HepG2 (cell line): ENCODE data around the gene ABHD12. TPM values are rescaled to one million over a fixed set of nuclear protein-coding genes. Genes with fewer than 3 reads are reported as not detected.
A peak's percentile ranks its signal among the peaks of the same experiment; 100 is the strongest.

Source experiments
- AFF4 ChIP-seq: sonication (generic); formaldehyde crosslinking; IDR thresholded peaks from 2 replicates; pipeline ENCODE4 v1.4.0; 2020; ENCODE audit warnings: missing genetic modification reagents
- CTCF ChIP-seq: sonication (generic); formaldehyde crosslinking; IDR thresholded peaks from 2 replicates; pipeline ENCODE4 v1.5.0; 2020; ENCODE audit warnings: mild to moderate bottlenecking, missing genetic modification reagents, moderate library complexity
- NBN ChIP-seq: fragments of 450-650 bp; conservative IDR thresholded peaks from 2 replicates; pipeline ENCODE4 v1.6.1; 2017
- NCOA5 ChIP-seq: sonication (generic); formaldehyde crosslinking; IDR thresholded peaks from 2 replicates; pipeline ENCODE4 v1.4.0; 2020; ENCODE audit warnings: missing genetic modification reagents
- SP4 ChIP-seq: sonication (generic); formaldehyde crosslinking; IDR thresholded peaks from 2 replicates; pipeline ENCODE4 v1.8.1; 2023; ENCODE audit warnings: mild to moderate bottlenecking, missing genetic modification reagents
- ZFP82 ChIP-seq: sonication (generic); formaldehyde crosslinking; IDR thresholded peaks from 2 replicates; pipeline ENCODE4 v1.5.1; 2020; ENCODE audit warnings: mild to moderate bottlenecking, missing genetic modification reagents, borderline replicate concordance
- ZNF318 ChIP-seq: sonication (generic); formaldehyde crosslinking; IDR thresholded peaks from 2 replicates; pipeline ENCODE4 v1.4.0; 2020; ENCODE audit warnings: mild to moderate bottlenecking, missing genetic modification reagents
- ZNF414 ChIP-seq: sonication (generic); formaldehyde crosslinking; IDR thresholded peaks from 2 replicates; pipeline ENCODE4 v1.5.0; 2020; ENCODE audit warnings: missing genetic modification reagents
- ZNF749 ChIP-seq: sonication (generic); formaldehyde crosslinking; IDR thresholded peaks from 2 replicates; pipeline ENCODE4 v1.8.0; 2022; ENCODE audit warnings: mild to moderate bottlenecking, missing genetic modification reagents, moderate library complexity, borderline replicate concordance
- ZSCAN12 ChIP-seq: sonication (generic); formaldehyde crosslinking; IDR thresholded peaks from 2 replicates; pipeline ENCODE4 v1.9.0; 2021; ENCODE audit warnings: mild to moderate bottlenecking, missing genetic modification reagents
- polyA plus RNA-seq, 8 experiments: library from polyadenylated mRNA; depleted of rRNA in 3 of 8; stranded (reverse) in 7 of 8; unstranded in 1 of 8; fragments of >200 nt; fragmentation: Illumina TruSeq in 4 of 8; extraction: Trizol in 4 of 8; gene quantifications; 2 replicates each; pipeline versions ENCODE4 v1.2.1 to v1.2.3, GENCODE V29; 2011 to 2016; ENCODE audit warnings: low read depth in 4 of 8, missing spikeins in 1 of 8, mixed read lengths in 1 of 8; ENCODE audit not compliant: insufficient read depth in 1 of 8
- total RNA-seq, 5 experiments: library from RNA; depleted of rRNA; stranded (reverse); fragments of >200 nt; fragmentation: Illumina TruSeq; extraction: Trizol; gene quantifications; 2 replicates each; pipeline ENCODE4 v1.2.3, GENCODE V29; 2016; ENCODE audit warnings: low read depth in 1 of 5

The ABHD12 gene
- total and polyA plus RNA-seq, 2 of the 13 experiments (the other 11 are each of a cell fraction or from before 2014, with no cell fraction given), result 23.5 to 72.1 TPM

GRCh38 chr20:25407311-25408169 is 16.9 kb upstream of the ABHD12 start, which contains the start of gene GINS1 (continued):
- TF ChIP-seq ZFP82 (CRISPR knock-in tag), result peak; percentile 95
- TF ChIP-seq CTCF (CRISPR knock-in tag), result peak; percentile 42; the same call in 1 of the 2 replicates
- TF ChIP-seq ZNF749, result peak; percentile 99
- no peak for TF ChIP-seq NBN
- TF ChIP-seq SP4 (CRISPR knock-in tag), result peak; percentile 99
- peak; percentile 95; the same call in 1 of the 2 replicates for TF ChIP-seq ZNF414 (CRISPR knock-in tag)
- TF ChIP-seq ZNF318 (CRISPR knock-in tag), result peak; percentile 97
- TF ChIP-seq ZSCAN12, result peak; percentile 96
- TF ChIP-seq NCOA5 (CRISPR knock-in tag), result peak; percentile 85; the same call in 1 of the 2 replicates
- TF ChIP-seq AFF4 (CRISPR knock-in tag), result no peak
